ENCODE measurements around the gene PRSS12. TPM values are rescaled to one million over a fixed set of nuclear protein-coding genes. Genes with fewer than 3 reads are reported as not detected.

The PRSS12 gene
- polyA plus RNA-seq, 1 donor from 2014 or later, result 1.1 TPM

GRCh38 chr4:118254368-118254767 lies 98.4 kb downstream of the PRSS12 start:
- Histone ChIP-seq H3K9ac (ENCODE audit: low read length) (no peak overlapping the region), H3K36me3 (ENCODE audit: insufficient read depth, low read length) (no peaks in the 10 kb centered on the region), H4K20me1 (ENCODE audit: insufficient read depth) (no peaks in the 10 kb centered on the region), H3K9me2 (ENCODE audit: insufficient read depth, low read length) (no peaks in the 10 kb centered on the region), H3K27ac (ENCODE audit: low read length) (no peak overlapping the region), H3K9me3 (ENCODE audit: low read length) (no peaks in the 10 kb centered on the region), H2AFZ (ENCODE audit: low read depth, low read length) (no peak overlapping the region), H3K79me2 (replicated peaks; ENCODE audit: insufficient read depth, low read length) (no peaks in the 10 kb centered on the region), H3K4me3 (ENCODE audit: low read length) (no peak overlapping the region), H3K27me3 (ENCODE audit: insufficient read depth, low read depth, low read length) (no peaks in the 10 kb centered on the region), H3F3A (ENCODE audit: insufficient read depth, low read length, poor library complexity, severe bottlenecking) (no peaks in the 10 kb centered on the region), H3K4me2 (ENCODE audit: low read length) (no peak overlapping the region)
- TF ChIP-seq RAD21 (conservative IDR thresholded peaks at IDR 0.05) (no peak), CTCF (IDR thresholded peaks at IDR 0.05; ENCODE audit: poor library complexity, severe bottlenecking) (no peak), EZH2 (IDR thresholded peaks at IDR 0.05; ENCODE audit: borderline replicate concordance, insufficient read depth, low read length, poor library complexity, severe bottlenecking) (no peak), POLR2AphosphoS5 (IDR thresholded peaks at IDR 0.05) (no peak), REST (IDR thresholded peaks at IDR 0.05; ENCODE audit: borderline replicate concordance) (no peak), TAF1 (IDR thresholded peaks at IDR 0.05; ENCODE audit: low read depth) (no peak), EP300 (conservative IDR thresholded peaks at IDR 0.05; ENCODE audit: poor library complexity, severe bottlenecking) (no peak), SMC3 (conservative IDR thresholded peaks at IDR 0.05; ENCODE audit: poor library complexity) (no peak), MXI1 (conservative IDR thresholded peaks at IDR 0.05; ENCODE audit: poor library complexity, severe bottlenecking) (no peak)

- TF ChIP-seq MXI1 (conservative IDR thresholded peaks at IDR 0.05; ENCODE audit: poor library complexity, severe bottlenecking), result no peak
- no peak for TF ChIP-seq EZH2 (IDR thresholded peaks at IDR 0.05; ENCODE audit: borderline replicate concordance, insufficient read depth, low read length, poor library complexity, severe bottlenecking)
- no peak for TF ChIP-seq SMC3 (conservative IDR thresholded peaks at IDR 0.05; ENCODE audit: poor library complexity)
- no peak for TF ChIP-seq EP300 (conservative IDR thresholded peaks at IDR 0.05; ENCODE audit: poor library complexity, severe bottlenecking)
- no peak for TF ChIP-seq RAD21 (conservative IDR thresholded peaks at IDR 0.05)
- TF ChIP-seq REST (IDR thresholded peaks at IDR 0.05; ENCODE audit: borderline replicate concordance), result no peak
- no peaks in the 10 kb centered on the region for H3K36me3 ChIP-seq (ENCODE audit: insufficient read depth, low read length)
- H3K9me2 ChIP-seq (ENCODE audit: insufficient read depth, low read length), result no peaks in the 10 kb centered on the region
- H4K20me1 ChIP-seq (ENCODE audit: insufficient read depth), result no peaks in the 10 kb centered on the region
- no peak overlapping the region for H2AFZ ChIP-seq (ENCODE audit: low read depth, low read length)
- H3F3A ChIP-seq (ENCODE audit: insufficient read depth, low read length, poor library complexity, severe bottlenecking), result no peaks in the 10 kb centered on the region
- H3K4me2 ChIP-seq (ENCODE audit: low read length), result no peak overlapping the region
- no peak overlapping the region for H3K27ac ChIP-seq (ENCODE audit: low read length)
- H3K27me3 ChIP-seq (ENCODE audit: insufficient read depth, low read depth, low read length), result no peaks in the 10 kb centered on the region
- no peaks in the 10 kb centered on the region for H3K79me2 ChIP-seq (replicated peaks; ENCODE audit: insufficient read depth, low read length)
- H3K4me3 ChIP-seq (ENCODE audit: low read length), result no peak overlapping the region
- no peak overlapping the region for H3K9ac ChIP-seq (ENCODE audit: low read length)
- no peaks in the 10 kb centered on the region for H3K9me3 ChIP-seq (ENCODE audit: low read length)
Observed at GRCh38 chr4:118249890-118250289, 102.9 kb downstream of the PRSS12 start.

Measured in neural cell (in vitro differentiated cells).